Esophagus squamous epithelium (tissue), 4 donors: ENCODE data around the gene AFF4.

ENCODE experiments used
- CTCF ChIP-seq, 6 experiments: fragments of 450-650 bp in 4 of 6; fragments of 200-600 bp in 2 of 6; sonication (generic) in 2 of 6; IDR thresholded peaks; one replicate each; pipeline ENCODE4 v1.5.1; 2016 to 2019; ENCODE audit warnings: antibody characterized with exemption in 6 of 6, mild to moderate bottlenecking in 4 of 6, moderate library complexity in 4 of 6
- POLR2A ChIP-seq, 4 donors: fragments of 450-650 bp; IDR thresholded peaks; one replicate each; pipeline ENCODE4 v1.6.1; 2017; ENCODE audit warnings: antibody characterized with exemption in 4 of 4, mild to moderate bottlenecking in 4 of 4, moderate library complexity in 3 of 4

- TF ChIP-seq CTCF (IDR thresholded peaks at IDR 0.05) (no peak), POLR2A (IDR thresholded peaks at IDR 0.05) (no peak)
Measured at GRCh38 chr5:132872788-132873118, 90.7 kb downstream of the AFF4 start.
